ENCODE data around the gene SLC2A5. TPM values are rescaled to one million over a fixed set of nuclear protein-coding genes. Genes with fewer than 3 reads are reported as not detected.

The SLC2A5 gene
- total RNA-seq, 4 donors from 2014 or later, result 0.16 to 2.7 (median 0.39) TPM

- no peak for TF ChIP-seq POLR2AphosphoS5 (IDR thresholded peaks at IDR 0.05)
- TF ChIP-seq POLR2A (IDR thresholded peaks at IDR 0.05), result no peak
- TF ChIP-seq CTCF (IDR thresholded peaks at IDR 0.05), result peak in 3 of 4 experiments; percentile 48 to 51 (median 50)
- no peak for TF ChIP-seq EP300 (IDR thresholded peaks at IDR 0.05)
- Histone ChIP-seq H3K27me3 (no peaks in the 10 kb centered on the region), H3K36me3 (no peaks in the 10 kb centered on the region), H3K4me3 (no peak overlapping the region), H3K27ac (no peak overlapping the region), H3K9me3 (no peaks in the 10 kb centered on the region), H3K4me1 (peaks cover 0 to 22% (median 0%) of the 10 kb centered on the region in 3 donors)
- ATAC-seq, result no peak
- 29 to 60% methylated on average over 1 of the region's 2 CpGs for WGBS, 2 donors (ENCODE audit: low coverage in 1 of 2)
Observed at GRCh38 chr1:9058465-9058864, 11.0 kb downstream of the SLC2A5 start.

GRCh38 chr1:9057851-9058250 is 11.6 kb downstream of the SLC2A5 start:
- no peak for ATAC-seq
- Histone ChIP-seq H3K27ac (no peak overlapping the region), H3K9me3 (no peaks in the 10 kb centered on the region), H3K4me3 (no peak overlapping the region), H3K27me3 (no peaks in the 10 kb centered on the region), H3K36me3 (no peaks in the 10 kb centered on the region), H3K4me1 (peaks cover 0 to 20% (median 0%) of the 10 kb centered on the region in 3 donors)
- TF ChIP-seq POLR2A (IDR thresholded peaks at IDR 0.05) (no peak), CTCF (IDR thresholded peaks at IDR 0.05) (no peak), POLR2AphosphoS5 (IDR thresholded peaks at IDR 0.05) (no peak), EP300 (IDR thresholded peaks at IDR 0.05) (no peak)
- 40 to 100% methylated on average over 1 of the region's 10 CpGs for WGBS, 2 donors (ENCODE audit: low coverage in 1 of 2)

- no peaks in the 10 kb centered on the region for H3K36me3 ChIP-seq
- no peak for ATAC-seq
- no peaks in the 10 kb centered on the region for H3K27me3 ChIP-seq
- no peaks in the 10 kb centered on the region for H3K9me3 ChIP-seq
- TF ChIP-seq EP300 (IDR thresholded peaks at IDR 0.05), result no peak
- no peak for TF ChIP-seq POLR2AphosphoS5 (IDR thresholded peaks at IDR 0.05)
- no peak for TF ChIP-seq POLR2A (IDR thresholded peaks at IDR 0.05)
- TF ChIP-seq CTCF (IDR thresholded peaks at IDR 0.05), result no peak
- H3K4me3 ChIP-seq, result no peak overlapping the region
- no peak overlapping the region for H3K27ac ChIP-seq
- H3K4me1 ChIP-seq, result no peaks in the 10 kb centered on the region
- WGBS, 2 donors (ENCODE audit: low coverage in 1 of 2), result 94 to 97% methylated on average over 6 of the region's 6 CpGs
Observed at GRCh38 chr1:9052272-9053049, 17.0 kb downstream of the SLC2A5 start.

- H3K4me1 ChIP-seq, result no peaks in the 10 kb centered on the region
- no peak for ATAC-seq
- H3K27me3 ChIP-seq, result no peaks in the 10 kb centered on the region
- H3K36me3 ChIP-seq, result no peaks in the 10 kb centered on the region
- no peaks in the 10 kb centered on the region for H3K9me3 ChIP-seq
- H3K4me3 ChIP-seq, result no peak overlapping the region
- 63 to 71% methylated on average over 1 of the region's 1 CpG for WGBS, 2 donors (ENCODE audit: low coverage in 1 of 2)
- no peak for TF ChIP-seq EP300 (IDR thresholded peaks at IDR 0.05)
- TF ChIP-seq POLR2AphosphoS5 (IDR thresholded peaks at IDR 0.05), result no peak
- no peak for TF ChIP-seq CTCF (IDR thresholded peaks at IDR 0.05)
- TF ChIP-seq POLR2A (IDR thresholded peaks at IDR 0.05), result no peak
- H3K27ac ChIP-seq, result no peak overlapping the region
Observed at GRCh38 chr1:9051379-9051778, 18.1 kb downstream of the SLC2A5 start.

GRCh38 chr1:9050803-9051202 is 18.6 kb downstream of the SLC2A5 start:
- H3K9me3 ChIP-seq, result no peaks in the 10 kb centered on the region
- no peak overlapping the region for H3K27ac ChIP-seq
- TF ChIP-seq POLR2AphosphoS5 (IDR thresholded peaks at IDR 0.05) (no peak), EP300 (IDR thresholded peaks at IDR 0.05) (no peak), CTCF (IDR thresholded peaks at IDR 0.05) (no peak), POLR2A (IDR thresholded peaks at IDR 0.05) (no peak)
- H3K36me3 ChIP-seq, result no peaks in the 10 kb centered on the region
- WGBS, 2 donors (ENCODE audit: low coverage in 1 of 2), result 50 to 57% methylated on average over 3 of the region's 3 CpGs
- no peaks in the 10 kb centered on the region for H3K4me1 ChIP-seq
- H3K27me3 ChIP-seq, result no peaks in the 10 kb centered on the region
- no peak for ATAC-seq
- H3K4me3 ChIP-seq, result no peak overlapping the region

Data from gastroesophageal sphincter (tissue), 4 donors.